Osteocyte (in vitro differentiated cells): ENCODE data around the gene CHAF1A. TPM values are rescaled to one million over a fixed set of nuclear protein-coding genes. Genes with fewer than 3 reads are reported as not detected.

ENCODE experiments used
- DNase-seq: peaks from one replicate; pipeline ENCODE4 v3.0.0; 2021; ENCODE audit warnings: mixed read lengths; ENCODE audit not compliant: unreplicated experiment; ENCODE audit errors: extremely low spot score
- H3K27ac Mint-ChIP-seq: one replicate; pipeline ENCODE4 v1.8.0; 2021; ENCODE audit warnings: mild to moderate bottlenecking, mixed read lengths; ENCODE audit not compliant: unreplicated experiment
- H3K27me3 Mint-ChIP-seq: one replicate; pipeline ENCODE4 v1.8.0; 2021; ENCODE audit warnings: mixed read lengths; ENCODE audit not compliant: unreplicated experiment
- H3K36me3 Mint-ChIP-seq: one replicate; pipeline ENCODE4 v1.8.0; 2021; ENCODE audit warnings: mixed read lengths; ENCODE audit not compliant: unreplicated experiment
- H3K4me1 Mint-ChIP-seq: one replicate; pipeline ENCODE4 v1.8.0; 2021; ENCODE audit warnings: mixed read lengths; ENCODE audit not compliant: unreplicated experiment
- H3K4me3 Mint-ChIP-seq: one replicate; pipeline ENCODE4 v1.8.0; 2021; ENCODE audit warnings: mild to moderate bottlenecking, moderate library complexity, mixed read lengths; ENCODE audit not compliant: unreplicated experiment
- H3K9me3 Mint-ChIP-seq: one replicate; pipeline ENCODE4 v1.8.0; 2021; ENCODE audit warnings: mixed read lengths; ENCODE audit not compliant: unreplicated experiment
- CTCF ChIP-seq: fragments of 200-600 bp; sonication (generic); IDR thresholded peaks from 2 replicates; pipeline ENCODE4 v1.5.0; 2021; ENCODE audit warnings: antibody characterized with exemption, mild to moderate bottlenecking, moderate library complexity
- total RNA-seq: library from RNA; stranded (reverse); gene quantifications from 2 replicates; pipeline ENCODE4 v1.2.1, GENCODE V29; 2021

CHAF1A gene
- total RNA-seq, 1 donor from 2014 or later, result 9.7 TPM

GRCh38 chr19:4430760-4431159 is 28.3 kb downstream of the CHAF1A start:
- H3K36me3 Mint-ChIP-seq, result peaks cover 14% of the 10 kb centered on the region
- no peak for TF ChIP-seq CTCF
- no peaks in the 10 kb centered on the region for H3K27me3 Mint-ChIP-seq
- no peaks in the 10 kb centered on the region for H3K4me1 Mint-ChIP-seq
- DNase-seq, result no peak
- no peaks in the 10 kb centered on the region for H3K9me3 Mint-ChIP-seq
- H3K4me3 Mint-ChIP-seq, result no peak overlapping the region
- no peak overlapping the region for H3K27ac Mint-ChIP-seq

GRCh38 chr19:4431296-4431695 is 28.9 kb downstream of the CHAF1A start:
- no peaks in the 10 kb centered on the region for H3K9me3 Mint-ChIP-seq
- no peaks in the 10 kb centered on the region for H3K4me1 Mint-ChIP-seq
- H3K4me3 Mint-ChIP-seq, result no peak overlapping the region
- TF ChIP-seq CTCF, result no peak
- H3K27me3 Mint-ChIP-seq, result no peaks in the 10 kb centered on the region
- peaks cover 14% of the 10 kb centered on the region for H3K36me3 Mint-ChIP-seq
- no peak for DNase-seq
- H3K27ac Mint-ChIP-seq, result no peak overlapping the region

GRCh38 chr19:4431808-4432674 is 29.6 kb downstream of the CHAF1A start:
- no peak for TF ChIP-seq CTCF
- Mint-ChIP-seq H3K36me3 (peaks cover 14% of the 10 kb centered on the region), H3K4me3 (no peak overlapping the region), H3K9me3 (no peaks in the 10 kb centered on the region), H3K27me3 (no peaks in the 10 kb centered on the region), H3K4me1 (no peaks in the 10 kb centered on the region), H3K27ac (no peak overlapping the region)
- DNase-seq, result no peak

- Mint-ChIP-seq H3K27me3 (no peaks in the 10 kb centered on the region), H3K9me3 (no peaks in the 10 kb centered on the region)
- no peak for DNase-seq
Measured at GRCh38 chr19:4432918-4433506, 30.6 kb downstream of the CHAF1A start.

More at GRCh38 chr19:4432918-4433506, 30.6 kb downstream of the CHAF1A start:
- Mint-ChIP-seq H3K4me1 (no peaks in the 10 kb centered on the region), H3K4me3 (no peak overlapping the region), H3K36me3 (peaks cover 14% of the 10 kb centered on the region), H3K27ac (no peak overlapping the region)
- TF ChIP-seq CTCF, result no peak
